PC-9 (cell line): ENCODE measurements around the gene KIFC3.

Source experiments
- EZH2 ChIP-seq: fragments of 200-600 bp; sonication (generic); IDR thresholded peaks from 2 replicates; pipeline ENCODE4 v1.8.0; 2017; ENCODE audit warnings: antibody characterized with exemption, low read depth
- TF ChIP-seq, protein P1 (sequence below): fragments of 200-600 bp; sonication (generic); conservative IDR thresholded peaks from 2 replicates; pipeline ENCODE4 v1.6.1; 2017; ENCODE audit warnings: mixed run types, antibody characterized with exemption, mild to moderate bottlenecking, moderate library complexity

DNA sequence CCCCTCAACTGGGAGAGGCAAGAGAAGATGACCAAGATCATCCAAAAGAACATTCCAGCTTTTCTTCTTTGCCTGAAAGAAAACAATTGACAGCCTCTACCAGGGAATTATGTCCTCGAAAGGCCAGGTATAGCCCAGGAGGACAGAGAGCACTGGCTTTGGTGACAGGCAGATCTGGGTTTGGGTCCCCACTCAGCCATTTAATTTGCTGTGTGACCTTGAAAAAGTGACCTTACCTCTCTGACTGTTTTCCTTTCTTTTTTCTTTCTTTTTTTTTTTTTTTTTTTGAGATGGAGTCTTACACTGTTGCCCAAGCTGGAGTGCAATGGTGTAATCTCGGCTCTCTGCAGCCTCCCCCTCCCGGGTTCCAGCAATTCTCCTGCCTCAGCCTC lies 27.7 kb upstream of the KIFC3 start:
- TF ChIP-seq, protein P1, sequence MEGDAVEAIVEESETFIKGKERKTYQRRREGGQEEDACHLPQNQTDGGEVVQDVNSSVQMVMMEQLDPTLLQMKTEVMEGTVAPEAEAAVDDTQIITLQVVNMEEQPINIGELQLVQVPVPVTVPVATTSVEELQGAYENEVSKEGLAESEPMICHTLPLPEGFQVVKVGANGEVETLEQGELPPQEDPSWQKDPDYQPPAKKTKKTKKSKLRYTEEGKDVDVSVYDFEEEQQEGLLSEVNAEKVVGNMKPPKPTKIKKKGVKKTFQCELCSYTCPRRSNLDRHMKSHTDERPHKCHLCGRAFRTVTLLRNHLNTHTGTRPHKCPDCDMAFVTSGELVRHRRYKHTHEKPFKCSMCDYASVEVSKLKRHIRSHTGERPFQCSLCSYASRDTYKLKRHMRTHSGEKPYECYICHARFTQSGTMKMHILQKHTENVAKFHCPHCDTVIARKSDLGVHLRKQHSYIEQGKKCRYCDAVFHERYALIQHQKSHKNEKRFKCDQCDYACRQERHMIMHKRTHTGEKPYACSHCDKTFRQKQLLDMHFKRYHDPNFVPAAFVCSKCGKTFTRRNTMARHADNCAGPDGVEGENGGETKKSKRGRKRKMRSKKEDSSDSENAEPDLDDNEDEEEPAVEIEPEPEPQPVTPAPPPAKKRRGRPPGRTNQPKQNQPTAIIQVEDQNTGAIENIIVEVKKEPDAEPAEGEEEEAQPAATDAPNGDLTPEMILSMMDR, result no peak
- no peak for TF ChIP-seq EZH2
